Left lung (tissue), 10 donors: ENCODE data around the gene IDH3B. TPM values are rescaled to one million over a fixed set of nuclear protein-coding genes. Genes with fewer than 3 reads are reported as not detected.

Experiments used
- ATAC-seq: fragments of 200-7000 bp; cut with Tn5 transposase; one replicate; pipeline ENCODE4 v1.9.1; 2020; ENCODE audit warnings: moderate library complexity
- DNase-seq, 4 donors: peaks; one replicate each; pipeline ENCODE4 v3.0.0-alpha.2; 2013 to 2020
- H3K27ac ChIP-seq, 2 donors: fragments of 200-600 bp; sonication (generic) in 1 of 2; one replicate each; pipeline versions ENCODE4 v1.5.0 to v1.8.0; 2020 to 2021
- H3K27me3 ChIP-seq, 2 donors: fragments of 200-600 bp; sonication (generic) in 1 of 2; one replicate each; pipeline versions ENCODE4 v1.5.0 to v1.8.0; 2020 to 2021
- H3K36me3 ChIP-seq, 2 donors: fragments of 200-600 bp; sonication (generic) in 1 of 2; one replicate each; pipeline versions ENCODE4 v1.5.0 to v1.8.0; 2020 to 2021
- H3K4me1 ChIP-seq, 2 donors: fragments of 200-600 bp; one replicate each; pipeline ENCODE4 v1.8.0; 2021
- H3K4me3 ChIP-seq, 2 donors: fragments of 200-600 bp; sonication (generic) in 1 of 2; one replicate each; pipeline versions ENCODE4 v1.5.0 to v1.8.0; 2020 to 2021; ENCODE audit warnings: mild to moderate bottlenecking in 1 of 2
- H3K9me3 ChIP-seq, 2 donors: fragments of 200-600 bp; sonication (generic) in 1 of 2; one replicate each; pipeline versions ENCODE4 v1.5.0 to v1.8.0; 2020 to 2021
- intact Hi-C, 2 donors: fragments of 100-400 bp; cut with DNase I; formaldehyde crosslinking; loops; one replicate each; pipeline versions ENCODE4 v1.11.2 to v1.14.2; 2022
- polyA plus RNA-seq, 6 donors: library from polyadenylated mRNA; unstranded; fragments of 120-200 nt; gene quantifications; one replicate each; pipeline ENCODE4 v1.2.1, GENCODE V29; 2013; ENCODE audit not compliant: insufficient read length in 6 of 6
- total RNA-seq, 2 donors: library from RNA; stranded (reverse); fragmentation: NEBNext Ultra II Directional; extraction: Animal tissue kit (Norgen Biotek cat#: 25700); gene quantifications; one replicate each; pipeline ENCODE4 v1.2.1, GENCODE V29; 2021
- TF ChIP-seq, protein P1 (sequence below), 2 donors: fragments of 200-600 bp; sonication (generic) in 1 of 2; IDR thresholded peaks; one replicate each; pipeline versions ENCODE4 v1.5.0 to v1.8.0; 2021; ENCODE audit warnings: antibody characterized with exemption in 2 of 2
- donor health status: DM: no; HTN: yes; CAD: no.
- donor health status: DM: no; HTN: no; CAD: no.

Gene IDH3B
- total and polyA plus RNA-seq, 8 donors: 51.7 to 129 (median 112) TPM

DNA sequence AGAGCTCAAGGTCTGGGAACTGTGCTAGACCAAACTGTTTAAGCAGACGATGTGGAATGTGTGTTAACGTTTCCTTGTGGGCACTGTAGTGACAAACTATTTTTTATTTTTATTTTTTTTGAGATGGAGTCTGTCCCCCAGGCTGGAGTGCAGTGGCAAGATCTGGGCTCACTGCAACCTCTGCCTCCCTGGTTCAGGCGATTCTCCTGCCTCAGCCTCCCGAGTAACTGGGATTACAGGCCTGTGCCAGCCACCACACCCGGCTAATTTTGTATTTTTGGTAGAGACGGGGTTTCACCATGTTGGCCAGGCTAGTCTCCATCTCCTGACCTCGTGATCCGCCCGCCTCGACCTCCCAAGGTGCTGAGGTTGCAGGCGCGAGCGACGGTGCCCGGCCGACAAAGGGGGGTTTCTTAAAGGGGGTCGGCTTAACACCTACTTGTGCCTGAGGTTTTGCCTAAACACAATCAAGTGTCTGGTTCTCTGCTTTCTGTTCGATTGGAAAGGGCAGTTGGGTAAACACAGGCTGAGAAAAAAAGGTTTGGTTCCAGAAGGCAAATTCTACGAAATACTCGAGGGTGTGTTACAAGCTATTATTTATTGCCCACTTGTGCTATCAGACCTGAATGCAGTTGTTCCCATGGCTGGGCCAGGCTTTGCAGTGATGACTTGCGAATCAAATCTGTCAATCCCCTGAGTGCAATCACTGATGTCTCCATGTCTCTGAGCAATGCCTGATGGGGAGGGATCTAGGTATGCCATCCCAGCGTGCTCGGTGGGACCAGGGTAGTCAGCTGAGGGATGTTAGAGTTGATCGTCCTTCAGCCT is 10.2 kb downstream of the IDH3B start:
- H3K27ac ChIP-seq: no peak overlapping the region
- peaks cover 13 to 35% of the 10 kb centered on the region in 2 donors for H3K4me1 ChIP-seq
- peaks cover 0 to 49% of the 10 kb centered on the region in 2 donors for H3K36me3 ChIP-seq

DNA sequence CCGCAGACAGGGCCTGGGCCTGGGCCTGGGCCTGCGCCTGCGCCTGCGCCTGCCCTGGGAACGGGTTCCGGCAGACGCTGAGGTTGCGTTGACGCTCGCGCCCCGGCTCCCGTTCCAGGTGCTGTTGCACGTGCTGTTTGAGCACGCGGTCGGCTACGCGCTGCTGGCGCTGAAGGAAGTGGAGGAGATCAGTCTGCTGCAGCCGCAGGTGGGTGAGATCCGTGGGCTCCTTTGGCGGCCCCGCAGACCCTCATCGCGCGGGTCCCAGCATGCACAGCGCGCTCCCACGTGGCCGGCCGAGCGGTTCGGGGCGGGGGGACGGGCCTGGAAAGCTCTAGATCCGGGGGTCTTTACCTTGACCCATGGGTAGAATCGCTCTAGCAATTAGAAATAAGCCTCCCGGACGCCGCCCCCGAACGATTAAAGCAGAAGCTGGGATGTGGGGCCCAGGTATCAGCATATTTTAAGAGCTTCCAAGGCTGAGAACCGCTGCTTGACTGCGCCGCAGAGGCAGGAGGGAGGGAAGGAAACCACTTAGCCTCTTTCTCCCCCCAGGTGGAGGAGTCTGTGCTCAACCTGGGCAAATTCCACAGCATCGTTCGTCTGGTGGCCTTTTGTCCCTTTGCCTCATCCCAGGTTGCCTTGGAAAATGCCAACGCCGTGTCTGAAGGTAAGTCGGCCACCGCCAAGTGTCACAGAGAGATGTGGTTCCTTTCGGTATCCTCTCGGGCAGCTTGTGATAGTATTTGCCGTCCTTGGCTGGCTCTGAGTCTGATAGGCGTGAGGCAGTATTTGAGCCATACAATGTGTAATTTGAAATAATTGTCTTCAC is 11.1 kb downstream of the IDH3B start:
- Histone ChIP-seq H3K4me3 (peak overlapping the region; percentile 91 to 96), H3K27me3 (no peaks in the 10 kb centered on the region), H3K36me3 (peaks cover 0 to 41% of the 10 kb centered on the region in 2 donors), H3K4me1 (peaks cover 13 to 35% of the 10 kb centered on the region in 2 donors), H3K27ac (peak overlapping the region; percentile 92), H3K9me3 (no peaks in the 10 kb centered on the region)
- intact Hi-C loops: no loop called here
- peak; percentile 71 for ATAC-seq
- DNase-seq: peak in 2 of 4 donors; percentile 44 to 52
- TF ChIP-seq, protein P1, sequence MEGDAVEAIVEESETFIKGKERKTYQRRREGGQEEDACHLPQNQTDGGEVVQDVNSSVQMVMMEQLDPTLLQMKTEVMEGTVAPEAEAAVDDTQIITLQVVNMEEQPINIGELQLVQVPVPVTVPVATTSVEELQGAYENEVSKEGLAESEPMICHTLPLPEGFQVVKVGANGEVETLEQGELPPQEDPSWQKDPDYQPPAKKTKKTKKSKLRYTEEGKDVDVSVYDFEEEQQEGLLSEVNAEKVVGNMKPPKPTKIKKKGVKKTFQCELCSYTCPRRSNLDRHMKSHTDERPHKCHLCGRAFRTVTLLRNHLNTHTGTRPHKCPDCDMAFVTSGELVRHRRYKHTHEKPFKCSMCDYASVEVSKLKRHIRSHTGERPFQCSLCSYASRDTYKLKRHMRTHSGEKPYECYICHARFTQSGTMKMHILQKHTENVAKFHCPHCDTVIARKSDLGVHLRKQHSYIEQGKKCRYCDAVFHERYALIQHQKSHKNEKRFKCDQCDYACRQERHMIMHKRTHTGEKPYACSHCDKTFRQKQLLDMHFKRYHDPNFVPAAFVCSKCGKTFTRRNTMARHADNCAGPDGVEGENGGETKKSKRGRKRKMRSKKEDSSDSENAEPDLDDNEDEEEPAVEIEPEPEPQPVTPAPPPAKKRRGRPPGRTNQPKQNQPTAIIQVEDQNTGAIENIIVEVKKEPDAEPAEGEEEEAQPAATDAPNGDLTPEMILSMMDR (IDR thresholded peaks at IDR 0.05): no peak

More for the DNA sequence above, 10.2 kb downstream of the IDH3B start:
- DNase-seq (no peak), ATAC-seq (no peak)
- intact Hi-C loops: no loop called here
- TF ChIP-seq, protein P1 (IDR thresholded peaks at IDR 0.05): no peak
- Histone ChIP-seq H3K4me3 (peak overlapping the region; percentile 91 to 96), H3K9me3 (no peaks in the 10 kb centered on the region), H3K27me3 (no peaks in the 10 kb centered on the region)

DNA sequence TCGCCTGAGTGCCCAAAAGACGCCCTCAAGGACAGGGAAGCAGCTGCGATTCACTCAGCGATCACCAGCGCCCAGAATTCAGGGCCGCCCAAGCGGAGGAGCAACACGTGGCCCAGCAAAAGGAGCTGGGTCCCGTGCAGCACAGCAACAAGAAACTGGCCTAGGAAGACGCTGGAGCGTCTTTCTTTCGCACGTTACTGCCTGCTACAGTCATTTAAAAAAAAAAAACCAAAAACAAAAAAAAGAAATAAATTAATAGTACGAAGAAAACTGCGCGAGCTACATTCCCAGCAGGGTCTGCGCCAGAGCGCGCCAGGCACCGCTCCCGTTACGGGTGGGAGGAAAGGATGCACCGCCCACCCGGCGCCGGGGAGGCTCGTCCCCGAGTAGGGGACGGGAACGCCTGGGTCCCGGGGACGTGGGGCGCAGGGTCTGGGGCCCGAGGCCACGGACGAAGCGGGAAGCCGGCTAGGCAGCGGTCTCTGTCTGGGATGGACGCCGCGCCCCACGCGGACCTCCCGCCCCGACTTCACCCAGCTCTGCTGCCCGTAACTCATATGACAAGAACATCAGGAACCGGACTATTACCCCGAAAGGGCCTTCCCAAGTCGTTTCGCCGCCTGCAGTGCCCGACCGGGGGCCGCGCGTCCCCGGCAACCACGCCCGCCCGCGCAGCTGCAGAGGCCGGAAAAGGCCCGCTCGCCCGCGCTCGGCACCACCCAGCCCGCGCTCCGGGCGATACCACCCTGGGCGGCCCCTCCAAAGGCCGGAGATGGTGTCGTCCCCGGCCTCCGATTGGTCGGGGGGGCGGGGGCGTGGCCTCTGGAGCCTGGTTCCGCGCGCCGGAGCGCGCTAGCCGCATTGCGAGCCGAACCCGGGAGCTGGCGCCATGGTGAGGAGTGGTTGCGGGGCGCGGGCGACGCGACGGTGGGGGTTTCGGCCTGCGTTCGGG is 12.0 kb downstream of the IDH3B start, which contains the start of gene NOP56:
Gene NOP56, plus strand, starts transcription at position 861 of the 952 bp plus-strand sequence. Its CDS starts 29 bp downstream, at position 890.
- ATAC-seq (peak; percentile 99), DNase-seq (peak; percentile 90 to 97 (median 94))
- Histone ChIP-seq H3K4me3 (peak within 1 kb of the TSS; percentile 91 to 96), H3K27me3 (no peaks in the 10 kb centered on the region), H3K4me1 (peaks cover 13 to 36% of the 10 kb centered on the region in 2 donors), H3K27ac (peak within 1 kb of the TSS; percentile 92), H3K36me3 (peaks cover 0 to 32% of the 10 kb centered on the region in 2 donors), H3K9me3 (no peaks in the 10 kb centered on the region)
- TF ChIP-seq, protein P1 (IDR thresholded peaks at IDR 0.05): no peak
- intact Hi-C loops: no loop called here

DNA sequence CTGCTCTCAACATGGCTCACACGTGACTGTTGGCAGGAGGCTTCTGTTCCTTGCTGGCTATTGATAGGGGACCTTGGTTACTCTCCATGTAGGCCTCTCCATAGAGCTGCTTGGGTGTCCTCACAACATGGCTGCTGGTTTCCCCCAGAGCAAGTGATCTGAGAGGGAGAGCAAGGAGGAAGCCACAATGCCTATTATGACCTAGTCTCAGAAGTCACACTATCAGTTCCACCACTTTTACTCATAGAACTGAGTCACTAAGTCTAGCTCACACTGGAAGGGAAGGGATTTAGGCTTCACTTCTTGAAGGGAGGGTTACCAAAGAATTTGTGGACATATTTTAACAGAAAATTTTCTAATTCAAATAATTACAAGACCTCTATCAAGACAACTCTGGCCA is 20.3 kb downstream of the IDH3B start:
- peaks cover 0 to 6% of the 10 kb centered on the region in 2 donors for H3K4me1 ChIP-seq
- TF ChIP-seq, protein P1 (IDR thresholded peaks at IDR 0.05): no peak
- intact Hi-C loops: loop anchor here in 1 of 2 donors (10.0 kb wide), 1 partner anchor 119 kb away; no protein-coding TSS in a partner anchor
- no peak for ATAC-seq
- no peak for DNase-seq
- H3K9me3 ChIP-seq: no peaks in the 10 kb centered on the region
- no peak overlapping the region for H3K4me3 ChIP-seq
- no peaks in the 10 kb centered on the region for H3K36me3 ChIP-seq
- H3K27me3 ChIP-seq: no peaks in the 10 kb centered on the region
- no peak overlapping the region for H3K27ac ChIP-seq
